GM23338 (cell line): Measurements from ENCODE around the gene CCL17. TPM values are rescaled to one million over a fixed set of nuclear protein-coding genes. Genes with fewer than 3 reads are reported as not detected.

Experiments used
- ATAC-seq: fragments of 200-7000 bp; cut with Tn5 transposase; 3 replicates; pipeline ENCODE4 v1.9.1; 2020
- DNase-seq: peaks from one replicate; pipeline ENCODE4 v3.0.0-alpha.2; 2015; ENCODE audit warnings: low spot score
- H2AFZ ChIP-seq: fragments of 200-600 bp; sonication (generic); 2 replicates; pipeline ENCODE4 v1.8.0; 2016; ENCODE audit warnings: antibody characterized with exemption, mild to moderate bottlenecking, moderate library complexity
- H3F3A ChIP-seq: fragments of 200-600 bp; sonication (generic); replicated peaks from 2 replicates; pipeline ENCODE4 v1.8.0; 2017; ENCODE audit warnings: antibody characterized with exemption, mixed run types, low read depth
- H3K27ac ChIP-seq: fragments of 200-600 bp; sonication (generic); 2 replicates; pipeline ENCODE4 v1.6.1; 2016; ENCODE audit warnings: low read depth
- H3K27me3 ChIP-seq: fragments of 200-600 bp; sonication (generic); 2 replicates; pipeline ENCODE4 v1.8.0; 2016; ENCODE audit warnings: mild to moderate bottlenecking, mixed run types, moderate library complexity; ENCODE audit not compliant: insufficient read depth
- H3K36me3 ChIP-seq: fragments of 200-600 bp; sonication (generic); 2 replicates; pipeline ENCODE4 v1.8.0; 2016; ENCODE audit warnings: mild to moderate bottlenecking; ENCODE audit not compliant: insufficient read depth
- H3K4me1 ChIP-seq: fragments of 200-600 bp; sonication (generic); 2 replicates; pipeline ENCODE4 v1.8.0; 2016; ENCODE audit warnings: mild to moderate bottlenecking, moderate library complexity; ENCODE audit not compliant: insufficient read depth
- H3K4me2 ChIP-seq: fragments of 200-600 bp; sonication (generic); 2 replicates; pipeline ENCODE4 v1.7.1; 2017; ENCODE audit warnings: mixed run types
- H3K4me3 ChIP-seq: fragments of 200-600 bp; sonication (generic); 2 replicates; pipeline ENCODE4 v1.6.1; 2016; ENCODE audit warnings: mixed run types
- H3K79me2 ChIP-seq: fragments of 200-600 bp; sonication (generic); replicated peaks from 2 replicates; pipeline ENCODE4 v1.8.0; 2017; ENCODE audit warnings: mild to moderate bottlenecking; ENCODE audit not compliant: insufficient read depth
- H3K9me2 ChIP-seq: fragments of 200-600 bp; sonication (generic); 2 replicates; pipeline ENCODE4 v1.8.0; 2017; ENCODE audit not compliant: insufficient read depth
- H4K20me1 ChIP-seq: fragments of 200-600 bp; sonication (generic); replicated peaks from 2 replicates; pipeline ENCODE4 v1.8.0; 2017; ENCODE audit warnings: mild to moderate bottlenecking; ENCODE audit not compliant: insufficient read depth
- H3K27ac Mint-ChIP-seq: 2 replicates; pipeline ENCODE4 v1.8.0; 2020; ENCODE audit warnings: inconsistent platforms, mild to moderate bottlenecking, moderate library complexity, mixed read lengths
- H3K27me3 Mint-ChIP-seq: 3 replicates; pipeline ENCODE4 v1.8.0; 2022; ENCODE audit warnings: low read depth, mild to moderate bottlenecking, moderate library complexity, mixed read lengths, inconsistent platforms; ENCODE audit not compliant: insufficient read depth, poor library complexity
- H3K36me3 Mint-ChIP-seq: 3 replicates; pipeline ENCODE4 v1.8.0; 2021; ENCODE audit warnings: low read depth, mild to moderate bottlenecking, inconsistent platforms, moderate library complexity, mixed read lengths
- H3K4me1 Mint-ChIP-seq: 3 replicates; pipeline ENCODE4 v1.8.0; 2020; ENCODE audit warnings: mild to moderate bottlenecking, inconsistent platforms, mixed read lengths
- H3K4me3 Mint-ChIP-seq: 3 replicates; pipeline ENCODE4 v1.8.0; 2021; ENCODE audit warnings: moderate library complexity, mild to moderate bottlenecking, inconsistent platforms, mixed read lengths
- H3K9me3 Mint-ChIP-seq: 3 replicates; pipeline ENCODE4 v1.8.0; 2020; ENCODE audit warnings: moderate library complexity, mild to moderate bottlenecking, inconsistent platforms, mixed read lengths
- CREB1 ChIP-seq: fragments of 250-450 bp; sonication (Bioruptor Pico); IDR thresholded peaks from 2 replicates; pipeline ENCODE4 v1.5.0; 2020; ENCODE audit warnings: low read depth, mild to moderate bottlenecking, moderate library complexity
- CTCF ChIP-seq, 2 experiments: fragments of 200-600 bp in 1 of 2; sonication (generic) in 1 of 2; conservative IDR thresholded peaks; 2 replicates each; pipeline versions ENCODE4 v1.5.1 to v1.6.1; 2016 to 2017; ENCODE audit warnings: antibody characterized with exemption in 2 of 2, low read depth in 2 of 2, mild to moderate bottlenecking in 2 of 2, moderate library complexity in 1 of 2
- ETS1 ChIP-seq: IDR thresholded peaks from 2 replicates; pipeline ENCODE4 v1.6.1; 2016; ENCODE audit warnings: antibody characterized with exemption
- EZH2 ChIP-seq: fragments of 200-600 bp; sonication (generic); IDR thresholded peaks from one replicate; pipeline ENCODE4 v1.8.0; 2017; ENCODE audit warnings: antibody characterized with exemption, mild to moderate bottlenecking, low read depth; ENCODE audit not compliant: unreplicated experiment
- EZH2phosphoT487 ChIP-seq: fragments of 200-600 bp; sonication (generic); IDR thresholded peaks from one replicate; pipeline ENCODE4 v1.8.1; 2018; ENCODE audit warnings: antibody characterized with exemption; ENCODE audit not compliant: unreplicated experiment
- JUNB ChIP-seq: IDR thresholded peaks from one replicate; pipeline ENCODE4 v1.6.1; 2016; ENCODE audit warnings: antibody characterized with exemption; ENCODE audit not compliant: unreplicated experiment
- NANOG ChIP-seq: IDR thresholded peaks from 2 replicates; pipeline ENCODE4 v1.6.1; 2016; ENCODE audit warnings: antibody characterized with exemption, borderline replicate concordance
- POLR2AphosphoS5 ChIP-seq: IDR thresholded peaks from 2 replicates; pipeline ENCODE4 v1.6.1; 2016; ENCODE audit warnings: antibody characterized with exemption, low read depth
- REST ChIP-seq: IDR thresholded peaks from one replicate; pipeline ENCODE4 v1.6.1; 2018; ENCODE audit warnings: antibody characterized with exemption; ENCODE audit not compliant: unreplicated experiment
- STAT1 ChIP-seq: IDR thresholded peaks from one replicate; pipeline ENCODE4 v1.6.1; 2016; ENCODE audit warnings: antibody characterized with exemption; ENCODE audit not compliant: unreplicated experiment
- ZNF114 ChIP-seq: fragments of 250-450 bp; sonication (Bioruptor Pico); IDR thresholded peaks from 2 replicates; pipeline ENCODE4 v1.5.0; 2020; ENCODE audit warnings: mild to moderate bottlenecking, moderate library complexity
- ZNF331 ChIP-seq: fragments of 250-450 bp; sonication (Bioruptor Pico); IDR thresholded peaks from 2 replicates; pipeline ENCODE4 v1.5.0; 2020; ENCODE audit warnings: low read depth, mild to moderate bottlenecking, moderate library complexity
- ZNF462 ChIP-seq: fragments of 250-450 bp; sonication (Bioruptor Pico); IDR thresholded peaks from 2 replicates; pipeline ENCODE4 v1.5.0; 2020; ENCODE audit warnings: mild to moderate bottlenecking, moderate library complexity
- polyA plus RNA-seq: library from polyadenylated mRNA; unstranded; fragments of >200 nt; fragmentation: Nextera tagmentation; extraction: Ambion mirVana; gene quantifications from 2 replicates; pipeline ENCODE4 v1.2.1, GENCODE V29; 2016
- total RNA-seq: library from RNA; depleted of rRNA; stranded (reverse); fragments of >200 nt; shearing (Covaris generic); gene quantifications from 2 replicates; pipeline ENCODE4 v1.2.3, GENCODE V29; 2014

CCL17 gene
- total and polyA plus RNA-seq, 2 experiments from 2014 or later: not detected

- no peaks in the 10 kb centered on the region for H3K36me3 ChIP-seq
- peaks cover 12% of the 10 kb centered on the region for H3K27me3 Mint-ChIP-seq
- no peaks in the 10 kb centered on the region for H3K79me2 ChIP-seq
- H3K27me3 ChIP-seq: no peaks in the 10 kb centered on the region
- no peaks in the 10 kb centered on the region for H3K36me3 Mint-ChIP-seq
- peak overlapping the region; percentile 39; the same call in 2 of the 3 replicates for H3K4me3 Mint-ChIP-seq
- H3F3A ChIP-seq: no peaks in the 10 kb centered on the region
- no peak for TF ChIP-seq ETS1
- no peak for TF ChIP-seq ZNF114 (CRISPR knock-in tag)
- TF ChIP-seq JUNB: no peak
- TF ChIP-seq CREB1 (CRISPR knock-in tag): no peak
- no peak for TF ChIP-seq ZNF462 (CRISPR knock-in tag)
- no peak for TF ChIP-seq NANOG
- TF ChIP-seq REST: no peak
- TF ChIP-seq STAT1: no peak
- TF ChIP-seq EZH2: no peak
- no peak for TF ChIP-seq ZNF331 (CRISPR knock-in tag)
- TF ChIP-seq CTCF (conservative IDR thresholded peaks at IDR 0.05; ENCODE audit: low read depth in 2 of 2): no peak
- no peak for TF ChIP-seq EZH2phosphoT487
- no peak for TF ChIP-seq POLR2AphosphoS5
- peak overlapping the region; percentile 99 for H2AFZ ChIP-seq
- no peak overlapping the region for H3K27ac ChIP-seq
- H3K27ac Mint-ChIP-seq: peak overlapping the region; percentile 21; the same call in 1 of the 2 replicates
- H3K4me1 ChIP-seq: peaks cover 18% of the 10 kb centered on the region
- H3K4me1 Mint-ChIP-seq: peaks cover 32% of the 10 kb centered on the region
- no peak overlapping the region; the same call in 1 of the 2 replicates for H3K4me3 ChIP-seq
- DNase-seq (no peak), ATAC-seq (peak; percentile 7; the same call in 1 of the 3 replicates)
- H3K4me2 ChIP-seq: peak overlapping the region; percentile 75
- peaks cover 3% of the 10 kb centered on the region; the same call in 1 of the 2 replicates for H3K9me2 ChIP-seq
- H3K9me3 Mint-ChIP-seq: no peaks in the 10 kb centered on the region; the same call in 2 of the 3 replicates
- no peaks in the 10 kb centered on the region for H4K20me1 ChIP-seq
These were observed 31.2 kb upstream of the CCL17 start for GRCh38 chr16:57373117-57373947.
